NCI-H2196 treated with DMSO at 0.1 percent for 48 hours (cell line): ENCODE results near the gene CDK5RAP3.
A peak's percentile ranks its signal among the peaks of the same experiment; 100 is the strongest.
"Not testable (repeated sequence)": the region's sequence is repeated elsewhere in the genome, so short reads cannot be mapped to it uniquely, and the experiment has no call there.

ENCODE experiments used
- DNase-seq: peaks from one replicate; lab custom pipeline; 2025; ENCODE audit not compliant: unreplicated experiment; lab: John Stamatoyannopoulos, UW

Gene CDK5RAP3, protein sequence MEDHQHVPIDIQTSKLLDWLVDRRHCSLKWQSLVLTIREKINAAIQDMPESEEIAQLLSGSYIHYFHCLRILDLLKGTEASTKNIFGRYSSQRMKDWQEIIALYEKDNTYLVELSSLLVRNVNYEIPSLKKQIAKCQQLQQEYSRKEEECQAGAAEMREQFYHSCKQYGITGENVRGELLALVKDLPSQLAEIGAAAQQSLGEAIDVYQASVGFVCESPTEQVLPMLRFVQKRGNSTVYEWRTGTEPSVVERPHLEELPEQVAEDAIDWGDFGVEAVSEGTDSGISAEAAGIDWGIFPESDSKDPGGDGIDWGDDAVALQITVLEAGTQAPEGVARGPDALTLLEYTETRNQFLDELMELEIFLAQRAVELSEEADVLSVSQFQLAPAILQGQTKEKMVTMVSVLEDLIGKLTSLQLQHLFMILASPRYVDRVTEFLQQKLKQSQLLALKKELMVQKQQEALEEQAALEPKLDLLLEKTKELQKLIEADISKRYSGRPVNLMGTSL

DNA sequence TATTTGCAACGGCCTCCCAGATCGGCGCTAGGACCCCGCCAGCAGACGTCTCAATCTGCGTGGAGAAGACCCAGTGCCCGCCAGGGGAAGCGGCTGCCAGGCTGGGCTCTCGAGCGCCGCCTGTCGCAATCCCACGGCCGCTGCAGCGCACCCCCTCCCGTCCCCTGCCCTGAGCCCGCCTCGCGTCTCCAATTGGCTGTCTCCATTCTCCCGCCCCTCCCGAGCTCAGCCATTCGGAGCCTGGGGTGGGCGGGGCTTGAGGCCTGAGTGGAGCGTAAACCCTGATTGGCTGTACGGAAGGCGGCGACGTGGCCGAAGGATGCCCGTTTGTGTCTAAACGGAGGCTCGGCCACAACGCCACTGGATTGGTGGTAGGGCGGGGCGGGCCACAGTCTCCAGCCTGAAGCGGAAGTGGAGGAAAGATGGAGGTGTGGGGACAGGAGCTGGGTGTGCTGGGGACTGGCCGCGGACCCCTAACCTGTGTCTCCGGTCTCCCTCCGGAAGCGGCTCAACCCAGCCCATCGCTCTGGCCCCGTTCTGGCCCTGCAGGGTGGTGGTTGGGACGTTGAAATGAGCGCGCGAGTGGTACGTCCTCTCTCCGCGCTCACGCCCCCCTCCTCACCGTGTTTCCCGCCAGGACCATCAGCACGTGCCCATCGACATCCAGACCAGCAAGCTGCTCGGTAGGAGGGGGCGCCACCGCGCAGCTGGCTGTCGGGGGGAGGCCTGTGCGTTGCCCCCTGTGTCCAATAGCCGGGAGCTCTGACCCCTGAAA lies at the start of gene CDK5RAP3:
Gene CDK5RAP3, plus strand, starts transcription at position 389 of the 775 bp plus-strand sequence. Its CDS starts 34 bp downstream, at position 423.
- peak; percentile 99 for DNase-seq

DNA sequence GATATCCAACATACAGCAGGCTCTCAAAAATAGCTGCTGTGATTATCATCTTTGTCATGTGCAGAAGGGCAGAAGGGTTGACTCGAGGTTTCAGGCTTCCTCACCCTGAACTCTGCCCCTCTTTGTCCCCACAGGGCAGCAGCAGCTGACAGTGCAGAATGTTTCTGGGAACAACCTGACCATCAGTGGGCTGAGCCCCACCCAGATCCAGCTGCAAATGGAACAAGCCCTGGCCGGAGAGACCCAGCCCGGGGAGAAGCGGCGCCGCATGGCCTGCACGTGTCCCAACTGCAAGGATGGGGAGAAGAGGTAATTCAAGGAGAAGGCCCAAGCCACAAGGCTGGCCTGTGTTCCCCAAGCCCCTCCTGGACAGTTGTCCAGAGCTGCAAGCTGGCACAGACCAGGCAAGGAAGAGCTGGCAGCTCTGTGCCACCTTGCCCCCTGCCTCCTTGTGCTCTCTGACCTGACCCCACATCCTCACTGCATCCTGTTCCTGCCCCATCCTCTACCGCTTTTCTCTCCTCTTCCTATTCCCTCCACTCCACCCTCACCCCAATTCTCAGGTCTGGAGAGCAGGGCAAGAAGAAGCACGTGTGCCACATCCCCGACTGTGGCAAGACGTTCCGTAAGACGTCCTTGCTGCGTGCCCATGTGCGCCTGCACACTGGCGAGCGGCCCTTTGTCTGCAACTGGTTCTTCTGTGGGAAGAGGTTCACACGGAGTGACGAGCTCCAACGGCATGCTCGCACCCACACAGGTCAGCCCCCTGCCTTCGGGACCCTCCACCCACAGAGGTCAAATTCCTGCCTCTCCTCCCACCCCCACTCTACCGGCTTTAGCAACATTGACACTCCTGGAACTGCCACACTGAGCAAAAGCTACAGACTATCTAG lies 45.9 kb upstream of the CDK5RAP3 start:
- no peak for DNase-seq

DNA sequence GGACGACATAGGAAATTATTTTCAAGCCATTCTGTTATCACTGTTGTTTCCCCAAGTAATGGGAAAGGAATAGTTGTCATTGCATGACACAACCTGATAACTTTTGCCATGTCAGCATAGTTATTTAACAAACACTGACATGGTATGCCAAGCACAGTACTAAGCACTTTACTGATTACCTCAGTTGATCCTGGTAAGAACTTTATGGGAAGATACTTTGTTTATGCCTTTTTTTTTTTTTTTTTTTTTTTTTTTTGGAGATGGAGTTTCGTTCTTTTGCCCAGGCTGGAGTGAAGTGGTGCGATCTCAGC lies 45.3 kb upstream of the CDK5RAP3 start:
- no peak for DNase-seq

DNA sequence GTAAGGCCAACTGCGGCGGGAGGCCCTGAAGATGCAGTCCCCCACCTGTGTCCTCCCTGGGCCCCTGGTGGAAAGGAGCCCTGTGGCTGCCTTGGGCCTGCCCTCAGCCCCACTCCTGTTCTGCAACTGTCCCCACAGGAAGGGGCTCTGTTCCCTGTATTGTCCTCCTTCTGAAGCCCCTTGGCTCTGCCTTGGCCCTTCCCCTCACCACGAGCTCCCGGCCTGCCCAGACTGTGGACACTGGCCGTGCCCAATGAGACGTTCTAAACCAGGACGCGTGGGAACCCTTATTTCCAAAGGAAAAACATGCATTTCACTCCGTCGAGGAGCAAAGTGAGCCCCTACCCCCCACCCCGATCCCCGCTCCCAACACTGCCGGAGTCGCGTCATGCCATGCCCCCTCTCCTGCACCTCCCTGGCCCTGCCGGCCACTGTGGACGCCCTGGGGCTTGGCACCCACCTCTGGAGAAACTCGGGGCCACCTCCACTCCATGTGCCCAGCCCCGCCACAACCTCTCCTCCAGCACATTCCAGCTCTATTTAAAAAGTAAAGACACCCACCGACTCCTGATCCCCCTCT lies 43.0 kb upstream of the CDK5RAP3 start:
- no peak for DNase-seq

DNA sequence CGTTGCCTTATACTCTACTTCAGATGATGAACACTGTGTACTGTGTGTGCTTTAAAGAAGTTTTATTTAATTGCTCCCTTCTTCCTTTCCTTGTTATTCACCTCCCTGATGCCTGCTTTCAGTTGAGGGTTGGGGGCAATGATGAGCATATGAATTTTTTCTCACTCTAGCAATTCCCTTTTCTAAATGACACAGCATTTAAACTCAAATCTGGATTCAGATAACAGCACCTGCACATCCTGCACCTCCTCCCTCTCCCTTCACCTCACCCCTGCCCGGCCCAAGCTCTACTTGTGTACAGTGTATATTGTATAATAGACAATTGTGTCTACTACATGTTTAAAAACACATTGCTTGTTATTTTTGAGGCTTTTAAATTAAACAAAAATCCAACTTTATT lies 42.5 kb upstream of the CDK5RAP3 start:
- DNase-seq: no peak

DNA sequence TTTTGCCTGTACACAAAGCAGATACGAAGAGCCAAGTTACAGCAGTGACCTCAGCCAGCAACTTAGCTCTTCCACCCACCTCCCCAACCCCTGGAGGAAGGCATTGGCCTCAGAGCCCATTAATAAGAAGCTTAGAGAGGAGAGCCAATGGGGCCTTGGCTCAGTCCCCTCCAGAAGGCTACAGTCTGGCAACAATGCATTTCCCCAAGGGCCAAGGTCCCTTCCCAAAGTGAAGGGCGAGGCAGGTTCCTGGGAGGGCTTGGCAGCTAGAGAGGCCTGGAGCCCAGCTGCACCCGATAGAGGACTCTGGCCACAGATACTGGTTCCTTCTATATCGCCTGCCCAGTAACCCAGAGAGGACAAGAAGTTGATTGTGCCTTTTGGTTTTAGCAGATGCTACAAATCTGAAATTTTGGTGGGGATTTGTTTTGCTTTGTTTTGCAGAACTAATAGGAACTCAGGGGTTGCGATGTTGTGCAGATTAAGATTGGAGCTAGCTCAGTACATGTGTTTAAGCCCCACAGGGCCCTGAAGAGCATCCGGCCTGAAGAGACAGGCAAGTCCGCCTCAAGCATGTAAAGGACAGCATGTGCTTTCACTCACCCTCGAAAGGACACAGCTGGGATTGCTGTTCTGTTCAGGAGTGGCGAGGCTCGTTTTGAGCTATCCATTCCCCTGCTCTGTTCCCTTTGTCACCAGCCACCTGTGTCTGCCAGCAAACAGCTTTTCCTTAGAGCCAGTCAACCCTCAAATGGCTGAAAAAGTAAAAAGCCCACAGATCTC lies 41.5 kb upstream of the CDK5RAP3 start:
- DNase-seq: no peak

DNA sequence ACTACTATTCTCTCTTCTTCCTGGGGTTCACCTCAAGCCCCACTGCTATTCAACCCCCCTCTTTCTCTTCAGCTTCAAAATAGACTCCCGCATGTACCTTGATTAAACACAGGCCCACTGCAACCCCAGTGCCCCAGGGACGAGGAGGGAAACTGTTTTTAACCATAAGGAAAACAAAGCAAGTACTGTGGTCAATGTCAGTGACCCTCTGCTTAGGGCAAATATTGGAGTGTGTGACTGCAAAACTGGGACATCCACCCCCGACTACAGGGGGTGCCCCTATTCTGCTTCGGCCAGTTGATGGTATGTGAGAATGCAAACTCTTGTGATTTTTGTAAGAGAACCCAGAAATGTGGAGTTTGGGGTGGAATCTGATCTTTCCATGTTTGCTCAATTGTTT lies 39.1 kb upstream of the CDK5RAP3 start:
- no peak for DNase-seq

DNA sequence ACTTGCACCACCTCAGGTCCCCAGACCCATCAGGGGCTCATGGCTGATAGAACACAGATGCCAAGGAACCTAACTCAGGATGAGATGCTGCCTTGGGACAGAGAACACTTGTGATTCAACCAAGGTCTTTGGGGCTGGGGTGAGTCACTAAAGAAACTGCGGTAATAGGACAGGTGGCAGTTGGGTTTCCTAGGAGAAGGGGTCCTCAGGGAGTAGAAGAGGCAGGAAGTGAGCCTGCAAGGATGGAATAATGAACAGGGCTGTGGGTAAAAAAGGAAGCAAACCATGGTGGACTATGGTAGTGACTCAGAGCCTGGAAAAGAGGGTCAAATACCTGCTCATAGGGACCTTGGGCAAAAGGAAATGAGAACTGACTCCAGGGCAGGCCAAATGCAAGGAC lies 36.1 kb upstream of the CDK5RAP3 start:
- no peak for DNase-seq

DNA sequence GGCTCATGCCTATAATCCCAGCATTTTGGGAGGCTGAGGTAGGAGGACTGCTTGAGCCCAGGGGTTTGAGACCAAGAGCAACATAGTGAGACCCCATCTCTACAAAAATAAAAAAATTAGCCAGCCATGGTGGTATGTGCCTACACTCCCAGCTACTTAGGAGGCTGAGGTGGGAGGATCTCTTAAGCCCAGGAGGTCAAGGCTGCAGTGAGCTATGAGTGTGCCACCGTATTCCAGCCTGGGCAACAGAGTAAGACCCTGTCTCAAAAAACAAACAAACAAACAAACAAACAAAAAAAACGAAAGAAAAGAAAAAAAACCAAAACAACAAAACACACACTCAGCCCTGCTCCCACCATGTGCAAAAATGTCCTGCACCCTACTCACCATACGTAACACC lies 35.4 kb upstream of the CDK5RAP3 start:
- not testable (repeated sequence) for DNase-seq

DNA sequence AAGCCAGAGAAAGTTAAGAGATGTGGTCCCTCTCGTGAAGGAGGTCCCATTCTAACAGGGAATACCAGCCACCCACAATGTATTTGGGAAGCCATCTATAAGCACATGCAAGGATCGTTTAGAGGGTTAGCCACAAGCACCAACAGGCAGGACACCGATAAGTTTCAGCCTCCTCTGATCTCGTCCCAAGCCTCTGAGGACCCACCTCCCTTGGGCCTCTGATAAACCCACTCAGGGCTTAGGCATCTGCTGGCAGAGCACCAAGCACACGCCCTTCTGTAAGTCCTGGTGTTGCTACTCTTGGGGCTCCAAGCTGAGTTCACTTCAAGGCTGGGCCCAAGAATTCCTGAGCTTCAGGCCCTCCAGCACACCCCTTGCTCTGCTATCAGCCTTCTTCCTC lies 35.0 kb upstream of the CDK5RAP3 start:
- no peak for DNase-seq

DNA sequence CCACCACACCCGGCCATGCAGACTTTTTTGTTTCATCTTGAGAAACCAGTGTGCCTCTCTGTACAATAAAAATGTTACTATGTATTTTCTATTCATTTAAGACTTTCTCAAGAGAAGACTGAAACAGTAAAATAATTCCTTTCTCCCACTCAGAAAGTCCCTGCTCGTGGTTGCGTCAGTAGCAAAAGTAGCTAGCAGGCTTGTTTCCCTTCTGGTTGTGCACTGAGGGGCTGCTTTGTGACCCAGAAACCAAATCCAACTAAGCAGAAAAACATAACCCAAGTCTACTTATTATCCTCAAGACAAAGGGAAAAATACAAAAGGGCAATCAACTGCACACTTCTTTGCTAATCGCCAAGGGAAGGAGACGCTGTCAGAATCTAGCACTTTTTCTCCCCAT lies 33.0 kb upstream of the CDK5RAP3 start:
- DNase-seq: no peak

DNA sequence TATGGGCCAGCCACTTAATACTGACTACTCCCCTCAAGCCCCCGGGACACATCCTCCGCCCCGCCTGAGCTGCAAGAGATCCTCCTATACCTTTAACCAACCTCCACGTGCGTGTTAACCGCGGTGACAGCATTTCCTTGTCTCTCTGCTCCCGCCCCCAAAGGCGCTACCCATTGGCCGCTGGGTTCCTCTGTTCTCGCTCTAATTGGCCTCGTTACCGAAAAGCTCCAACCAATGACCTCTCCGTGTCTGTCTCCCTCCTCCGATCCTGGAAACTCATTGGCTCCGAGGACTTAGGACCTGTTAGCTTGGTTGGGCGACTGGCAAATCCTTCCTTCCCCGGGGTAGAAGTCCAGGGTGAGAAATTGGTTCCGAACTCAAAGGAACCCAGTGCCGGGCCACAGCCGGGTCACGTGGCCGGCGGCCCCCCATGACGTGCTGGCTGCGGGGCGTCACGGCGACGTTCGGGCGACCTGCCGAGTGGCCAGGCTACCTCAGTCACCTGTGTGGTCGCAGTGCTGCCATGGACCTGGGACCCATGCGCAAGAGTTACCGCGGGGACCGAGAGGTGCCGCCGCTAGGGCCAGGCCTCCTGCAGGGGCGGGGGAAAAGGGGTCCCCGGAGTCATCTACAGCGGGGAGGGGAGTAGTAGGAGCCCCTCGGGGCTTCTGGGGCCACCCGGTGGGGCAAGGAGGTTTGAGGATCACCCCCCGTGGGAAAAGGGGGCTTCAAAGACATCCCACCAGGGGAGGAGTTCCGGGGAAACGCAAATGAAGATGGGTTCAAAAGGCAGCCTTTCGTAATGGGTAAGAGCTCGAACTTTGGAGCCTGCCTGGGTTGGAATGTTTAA lies 29.4 kb upstream of the CDK5RAP3 start, which contains the start of gene PNPO:
Gene PNPO, plus strand, starts transcription at position 326 of the 850 bp plus-strand sequence. Its CDS starts 105 bp downstream, at position 431.
- DNase-seq: peak; percentile 99

DNA sequence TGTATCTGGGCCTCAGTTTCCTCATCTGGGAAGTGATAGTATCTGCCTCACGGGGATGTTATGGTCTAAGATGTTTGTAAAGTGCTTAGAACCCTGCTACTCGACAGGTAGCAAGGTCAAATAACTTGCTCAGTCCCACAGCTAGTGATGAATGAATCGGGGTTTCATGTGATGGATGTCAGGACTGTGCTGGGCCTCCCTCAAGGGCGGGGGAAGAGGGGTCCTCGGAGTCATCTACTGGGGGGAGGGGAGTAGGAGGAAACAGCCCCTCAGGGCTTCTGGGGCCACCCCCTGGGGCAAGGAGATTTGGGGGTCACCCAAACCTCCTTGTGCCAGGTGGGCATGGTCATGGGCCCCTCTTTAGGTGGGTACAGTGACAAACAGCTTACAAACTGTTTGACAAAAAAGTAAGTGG lies 28.8 kb upstream of the CDK5RAP3 start:
- DNase-seq: no peak

DNA sequence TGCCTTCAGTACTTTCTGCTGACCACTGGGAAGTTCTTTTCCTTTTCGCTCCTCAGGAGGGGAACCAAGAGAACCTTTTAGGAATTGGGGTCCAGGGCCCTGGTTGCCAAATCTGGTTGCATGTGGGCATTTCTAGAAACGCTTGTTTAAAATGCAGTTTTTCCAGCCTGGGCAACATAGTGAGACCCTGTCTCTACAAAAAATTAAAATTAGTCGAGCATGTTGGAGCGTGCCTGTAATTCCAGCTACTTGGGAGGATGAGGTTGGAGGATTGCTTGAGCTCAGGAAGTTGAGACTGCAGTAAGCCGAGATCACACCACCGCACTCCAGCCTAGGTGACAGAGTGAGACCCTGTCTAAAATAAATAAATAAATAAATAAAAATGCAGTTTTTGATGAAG lies 28.3 kb upstream of the CDK5RAP3 start:
- no peak for DNase-seq

DNA sequence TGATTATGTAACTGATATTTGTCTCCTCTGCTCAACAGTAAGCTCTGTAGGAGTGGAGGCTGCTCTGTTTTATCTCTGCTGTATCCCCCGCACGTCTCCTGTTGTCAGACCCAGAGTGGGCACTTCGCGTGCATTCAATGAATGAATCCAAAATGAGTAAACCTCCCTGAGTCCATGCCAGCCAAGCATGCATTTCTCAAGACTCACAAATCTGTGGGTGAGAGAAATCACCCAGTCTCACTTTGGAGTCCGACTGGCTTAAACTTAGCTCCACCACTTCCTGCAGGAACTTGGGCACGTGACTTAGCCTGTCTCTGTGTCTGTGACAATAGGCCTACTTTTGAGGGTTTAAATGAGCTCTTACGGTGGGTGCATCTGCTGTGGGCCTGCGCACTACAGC lies 25.8 kb upstream of the CDK5RAP3 start:
- DNase-seq: no peak

DNA sequence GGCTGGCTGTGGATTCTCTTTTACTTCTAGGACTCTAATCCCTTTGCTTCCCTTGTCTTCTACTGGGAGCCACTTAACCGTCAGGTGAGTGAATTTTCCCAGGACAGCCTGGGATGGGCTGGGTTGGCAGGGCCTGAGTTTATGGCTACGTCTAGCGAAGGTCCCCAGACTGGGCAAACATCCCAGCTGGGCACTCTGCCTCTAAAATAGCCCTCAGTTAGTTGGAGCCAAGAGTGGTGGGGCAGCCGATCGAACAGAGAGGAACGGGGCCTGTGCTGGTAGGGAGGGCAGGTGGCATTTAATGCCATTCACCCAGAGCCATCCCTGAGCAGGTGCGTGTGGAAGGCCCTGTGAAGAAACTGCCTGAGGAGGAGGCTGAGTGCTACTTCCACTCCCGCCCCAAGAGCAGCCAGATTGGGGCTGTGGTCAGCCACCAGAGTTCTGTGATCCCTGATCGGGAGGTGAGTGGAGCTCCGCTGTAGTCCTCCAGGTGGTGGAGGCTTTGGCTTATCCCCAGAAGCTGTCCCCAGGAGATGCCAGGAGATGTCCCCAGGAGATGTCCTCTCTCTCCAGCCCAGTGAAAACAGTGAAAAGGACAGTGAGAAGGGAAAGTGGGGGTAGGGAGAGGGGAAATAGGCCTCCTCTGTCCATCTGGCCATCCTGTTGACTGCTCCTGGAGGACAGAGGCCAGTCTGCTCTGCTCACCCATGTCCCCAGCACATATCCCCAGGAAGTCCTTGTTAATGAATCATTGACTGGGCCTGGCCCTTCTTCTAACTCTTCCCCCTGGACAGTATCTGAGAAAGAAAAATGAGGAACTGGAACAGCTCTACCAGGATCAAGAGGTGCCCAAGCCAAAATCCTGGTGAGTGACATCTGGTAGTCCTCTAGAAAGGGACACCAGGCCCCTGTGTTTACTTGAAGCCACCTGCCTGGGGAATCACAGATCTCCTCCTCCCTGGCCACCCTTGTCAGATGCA lies 25.1 kb upstream of the CDK5RAP3 start:
- no peak for DNase-seq

DNA sequence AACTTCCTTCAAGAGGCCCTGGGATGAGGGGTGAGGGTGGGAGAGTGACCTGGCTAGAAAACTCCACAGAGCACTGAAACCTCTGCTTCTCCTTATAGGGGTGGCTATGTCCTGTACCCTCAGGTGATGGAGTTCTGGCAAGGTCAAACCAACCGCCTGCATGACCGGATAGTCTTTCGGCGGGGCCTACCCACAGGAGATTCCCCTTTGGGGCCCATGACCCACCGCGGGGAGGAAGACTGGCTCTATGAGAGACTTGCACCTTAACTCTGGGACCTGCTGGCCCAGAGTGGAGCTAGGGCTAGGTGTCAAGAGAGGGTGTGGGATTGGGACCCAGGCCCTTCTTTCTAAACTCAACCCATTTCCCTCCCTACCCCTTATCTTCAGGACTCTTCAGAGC lies 24.4 kb upstream of the CDK5RAP3 start:
- DNase-seq: no peak

DNA sequence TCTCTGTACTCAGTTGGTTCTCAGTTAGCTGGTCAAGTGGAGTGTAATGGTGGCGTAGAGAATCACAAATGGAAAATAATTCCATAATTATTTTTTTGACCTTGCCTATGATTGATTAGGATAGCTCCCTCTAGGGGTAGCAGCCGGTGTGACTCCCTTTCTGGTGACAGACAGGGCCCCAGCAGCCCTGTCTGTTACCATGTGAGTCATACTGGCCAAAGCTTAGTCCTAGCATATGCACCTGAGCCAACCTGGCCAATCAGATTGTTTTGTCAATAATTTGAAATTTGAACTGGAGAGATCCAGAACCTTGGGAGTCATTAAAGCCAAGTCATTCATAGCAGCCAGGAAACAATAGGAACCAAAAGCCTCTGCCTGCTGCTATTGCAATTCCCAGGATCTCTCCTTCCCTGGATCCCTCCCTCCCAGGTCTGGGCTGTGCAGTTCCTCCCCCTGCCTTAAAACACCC lies 23.9 kb upstream of the CDK5RAP3 start:
- DNase-seq: peak; percentile 89
